Skin of body (tissue), 2 donors: Measurements from ENCODE around the gene BOLA1. TPM values are rescaled to one million over a fixed set of nuclear protein-coding genes. Genes with fewer than 3 reads are reported as not detected.
"Not testable (repeated sequence)": the region's sequence is repeated elsewhere in the genome, so short reads cannot be mapped to it uniquely, and the experiment has no call there.

Experiments
- DNase-seq: peaks from one replicate; lab custom pipeline; 2025; lab: John Stamatoyannopoulos, UW
- total RNA-seq: library from RNA; depleted of rRNA; stranded (reverse); fragments of >200 nt; gene quantifications from one replicate; pipeline ENCODE4 v1.2.3, GENCODE V29; 2014

BOLA1 gene
- total RNA-seq, result 10.9 TPM

- peak; percentile 89 for DNase-seq
Observed at GRCh38 chr1:149899460-149900284, at the start of gene BOLA1. TSS of gene BOLA1 (plus strand) at chr1:149899568. CDS start at chr1:149900060, 492 bp downstream.

- DNase-seq, result no peak
Observed at GRCh38 chr1:149849947-149850360, 49.4 kb upstream of the BOLA1 start.

GRCh38 chr1:149850732-149851345 is 48.5 kb upstream of the BOLA1 start:
- DNase-seq, result not testable (repeated sequence)

- DNase-seq, result not testable (repeated sequence)
Observed at GRCh38 chr1:149851585-149852213, 47.7 kb upstream of the BOLA1 start.

GRCh38 chr1:149852263-149852662 is 47.1 kb upstream of the BOLA1 start:
- not testable (repeated sequence) for DNase-seq

- DNase-seq, result not testable (repeated sequence)
Observed at GRCh38 chr1:149860271-149860670, 39.1 kb upstream of the BOLA1 start.

- not testable (repeated sequence) for DNase-seq
Observed at GRCh38 chr1:149860684-149861496, 38.5 kb upstream of the BOLA1 start.

GRCh38 chr1:149861497-149862054 is 37.8 kb upstream of the BOLA1 start:
- not testable (repeated sequence) for DNase-seq

GRCh38 chr1:149866887-149867286 is 32.5 kb upstream of the BOLA1 start:
- not testable (repeated sequence) for DNase-seq

- not testable (repeated sequence) for DNase-seq
Observed at GRCh38 chr1:149873060-149873459, 26.3 kb upstream of the BOLA1 start.

GRCh38 chr1:149877211-149877946 is 22.0 kb upstream of the BOLA1 start:
- DNase-seq, result no peak

GRCh38 chr1:149879556-149879955 is 19.8 kb upstream of the BOLA1 start:
- no peak for DNase-seq

GRCh38 chr1:149881876-149882275 is 17.5 kb upstream of the BOLA1 start:
- DNase-seq, result no peak

- no peak for DNase-seq
Observed at GRCh38 chr1:149883598-149884247, 15.6 kb upstream of the BOLA1 start.

GRCh38 chr1:149884433-149885338 is 14.7 kb upstream of the BOLA1 start:
- DNase-seq, result peak; percentile 73

GRCh38 chr1:149885339-149886120 is 13.8 kb upstream of the BOLA1 start:
- peak; percentile 95 for DNase-seq

- not testable (repeated sequence) for DNase-seq
Observed at GRCh38 chr1:149886121-149886395, 13.3 kb upstream of the BOLA1 start.
